ENCODE data around the gene HSDL1.

HSDL1 gene

GRCh38 chr16:84093879-84094270 lies 51.1 kb downstream of the HSDL1 start:
- FAIRE-seq, result no peak
- TF ChIP-seq POLR2A (IDR thresholded peaks at IDR 0.05; ENCODE audit: low read depth, low read length) (no peak), POLR2AphosphoS5 (IDR thresholded peaks at IDR 0.05; ENCODE audit: low read depth, low read length) (no peak), TAF1 (IDR thresholded peaks at IDR 0.05; ENCODE audit: borderline replicate concordance, low read depth, low read length) (no peak)
- no peak for DNase-seq (ENCODE audit: insufficient read length)

- DNase-seq (ENCODE audit: insufficient read length) (no peak), FAIRE-seq (no peak)
- no peak for TF ChIP-seq TAF1 (IDR thresholded peaks at IDR 0.05; ENCODE audit: borderline replicate concordance, low read depth, low read length)
- TF ChIP-seq POLR2AphosphoS5 (IDR thresholded peaks at IDR 0.05; ENCODE audit: low read depth, low read length), result no peak
- TF ChIP-seq POLR2A (IDR thresholded peaks at IDR 0.05; ENCODE audit: low read depth, low read length), result no peak
These were observed 51.7 kb downstream of the HSDL1 start for GRCh38 chr16:84093120-84093878.

- FAIRE-seq (no peak), DNase-seq (ENCODE audit: insufficient read length) (no peak)
- TF ChIP-seq TAF1 (IDR thresholded peaks at IDR 0.05; ENCODE audit: borderline replicate concordance, low read depth, low read length), result no peak
- no peak for TF ChIP-seq POLR2AphosphoS5 (IDR thresholded peaks at IDR 0.05; ENCODE audit: low read depth, low read length)
- TF ChIP-seq POLR2A (IDR thresholded peaks at IDR 0.05; ENCODE audit: low read depth, low read length), result no peak
These were observed 53.5 kb downstream of the HSDL1 start for GRCh38 chr16:84091460-84091859.

- DNase-seq (ENCODE audit: insufficient read length) (no peak), FAIRE-seq (no peak)
- TF ChIP-seq POLR2AphosphoS5 (IDR thresholded peaks at IDR 0.05; ENCODE audit: low read depth, low read length), result no peak
- no peak for TF ChIP-seq TAF1 (IDR thresholded peaks at IDR 0.05; ENCODE audit: borderline replicate concordance, low read depth, low read length)
- TF ChIP-seq POLR2A (IDR thresholded peaks at IDR 0.05; ENCODE audit: low read depth, low read length), result no peak
These were observed 54.8 kb downstream of the HSDL1 start for GRCh38 chr16:84090211-84090610.

- TF ChIP-seq POLR2A (IDR thresholded peaks at IDR 0.05; ENCODE audit: low read depth, low read length), result no peak
- no peak for TF ChIP-seq TAF1 (IDR thresholded peaks at IDR 0.05; ENCODE audit: borderline replicate concordance, low read depth, low read length)
- no peak for TF ChIP-seq POLR2AphosphoS5 (IDR thresholded peaks at IDR 0.05; ENCODE audit: low read depth, low read length)
- peak; percentile 32 for DNase-seq (ENCODE audit: insufficient read length)
- peak; percentile 85 for FAIRE-seq
These were observed 56.1 kb downstream of the HSDL1 start for GRCh38 chr16:84088695-84089395.

- DNase-seq (ENCODE audit: insufficient read length), result no peak
- TF ChIP-seq POLR2AphosphoS5 (IDR thresholded peaks at IDR 0.05; ENCODE audit: low read depth, low read length), result no peak
- TF ChIP-seq POLR2A (IDR thresholded peaks at IDR 0.05; ENCODE audit: low read depth, low read length), result no peak
- no peak for TF ChIP-seq TAF1 (IDR thresholded peaks at IDR 0.05; ENCODE audit: borderline replicate concordance, low read depth, low read length)
- peak; percentile 42 for FAIRE-seq
These were observed 57.4 kb downstream of the HSDL1 start for GRCh38 chr16:84087466-84088151.

GRCh38 chr16:84087001-84087400 lies 58.0 kb downstream of the HSDL1 start:
- TF ChIP-seq POLR2A (IDR thresholded peaks at IDR 0.05; ENCODE audit: low read depth, low read length) (no peak), POLR2AphosphoS5 (IDR thresholded peaks at IDR 0.05; ENCODE audit: low read depth, low read length) (no peak), TAF1 (IDR thresholded peaks at IDR 0.05; ENCODE audit: borderline replicate concordance, low read depth, low read length) (no peak)
- DNase-seq (ENCODE audit: insufficient read length) (no peak), FAIRE-seq (no peak)

- DNase-seq (ENCODE audit: insufficient read length) (no peak), FAIRE-seq (no peak)
- TF ChIP-seq POLR2A (IDR thresholded peaks at IDR 0.05; ENCODE audit: low read depth, low read length) (no peak), POLR2AphosphoS5 (IDR thresholded peaks at IDR 0.05; ENCODE audit: low read depth, low read length) (no peak), TAF1 (IDR thresholded peaks at IDR 0.05; ENCODE audit: borderline replicate concordance, low read depth, low read length) (no peak)
These were observed 58.6 kb downstream of the HSDL1 start for GRCh38 chr16:84086341-84086740.

GRCh38 chr16:84085773-84086172 lies 59.2 kb downstream of the HSDL1 start:
- no peak for TF ChIP-seq TAF1 (IDR thresholded peaks at IDR 0.05; ENCODE audit: borderline replicate concordance, low read depth, low read length)
- no peak for TF ChIP-seq POLR2AphosphoS5 (IDR thresholded peaks at IDR 0.05; ENCODE audit: low read depth, low read length)
- no peak for TF ChIP-seq POLR2A (IDR thresholded peaks at IDR 0.05; ENCODE audit: low read depth, low read length)
- DNase-seq (ENCODE audit: insufficient read length), result no peak
- FAIRE-seq, result no peak

GRCh38 chr16:84085271-84085667 lies 59.7 kb downstream of the HSDL1 start:
- no peak for FAIRE-seq
- TF ChIP-seq TAF1 (IDR thresholded peaks at IDR 0.05; ENCODE audit: borderline replicate concordance, low read depth, low read length), result no peak
- no peak for TF ChIP-seq POLR2A (IDR thresholded peaks at IDR 0.05; ENCODE audit: low read depth, low read length)
- no peak for TF ChIP-seq POLR2AphosphoS5 (IDR thresholded peaks at IDR 0.05; ENCODE audit: low read depth, low read length)
- DNase-seq (ENCODE audit: insufficient read length), result no peak

GRCh38 chr16:84084570-84085270 lies 60.3 kb downstream of the HSDL1 start:
- no peak for TF ChIP-seq POLR2AphosphoS5 (IDR thresholded peaks at IDR 0.05; ENCODE audit: low read depth, low read length)
- no peak for TF ChIP-seq TAF1 (IDR thresholded peaks at IDR 0.05; ENCODE audit: borderline replicate concordance, low read depth, low read length)
- no peak for TF ChIP-seq POLR2A (IDR thresholded peaks at IDR 0.05; ENCODE audit: low read depth, low read length)
- DNase-seq (ENCODE audit: insufficient read length), result peak; percentile 61
- peak; percentile 95 for FAIRE-seq
